Left ventricle myocardium inferior (tissue), 1 donor: ENCODE data around the gene P3H3. TPM values are rescaled to one million over a fixed set of nuclear protein-coding genes. Genes with fewer than 3 reads are reported as not detected.

ENCODE experiments used
- DNase-seq: peaks from one replicate; pipeline ENCODE4 v3.0.0-alpha.2; 2020
- H3K27ac ChIP-seq: fragments of 200-600 bp; replicated peaks from 2 replicates; pipeline ENCODE4 v1.8.0; 2021
- H3K27me3 ChIP-seq: fragments of 200-600 bp; 2 replicates; pipeline ENCODE4 v1.8.0; 2021; ENCODE audit warnings: low read depth
- H3K36me3 ChIP-seq: fragments of 200-600 bp; 2 replicates; pipeline ENCODE4 v1.8.0; 2021
- H3K4me1 ChIP-seq: fragments of 200-600 bp; 2 replicates; pipeline ENCODE4 v1.8.0; 2021
- H3K4me3 ChIP-seq: fragments of 200-600 bp; 2 replicates; pipeline ENCODE4 v1.8.0; 2021; ENCODE audit warnings: mild to moderate bottlenecking, moderate library complexity
- H3K9me3 ChIP-seq: fragments of 200-600 bp; replicated peaks from 2 replicates; pipeline ENCODE4 v1.8.0; 2021
- intact Hi-C: fragments of 100-400 bp; cut with micrococcal nuclease; formaldehyde crosslinking; loops from one replicate; pipeline ENCODE4 v1.11.0; 2022
- total RNA-seq: library from RNA; stranded (reverse); fragmentation: NEBNext Ultra II Directional; extraction: Animal tissue kit (Norgen Biotek cat#: 25700); gene quantifications from one replicate; pipeline ENCODE4 v1.2.1, GENCODE V29; 2021
- TF ChIP-seq, protein P1 (sequence below): fragments of 200-600 bp; IDR thresholded peaks from 2 replicates; pipeline ENCODE4 v1.8.0; 2021; ENCODE audit warnings: antibody characterized with exemption, mild to moderate bottlenecking, borderline replicate concordance
- donor health status: DM: no; HTN: yes; CAD: no; lungs with severe emphysema.

P3H3 gene
- total RNA-seq, 1 donor from 2014 or later = 17.5 TPM

GRCh38 chr12:6852651-6853354 is 24.6 kb downstream of the P3H3 start:
- TF ChIP-seq, protein P1, sequence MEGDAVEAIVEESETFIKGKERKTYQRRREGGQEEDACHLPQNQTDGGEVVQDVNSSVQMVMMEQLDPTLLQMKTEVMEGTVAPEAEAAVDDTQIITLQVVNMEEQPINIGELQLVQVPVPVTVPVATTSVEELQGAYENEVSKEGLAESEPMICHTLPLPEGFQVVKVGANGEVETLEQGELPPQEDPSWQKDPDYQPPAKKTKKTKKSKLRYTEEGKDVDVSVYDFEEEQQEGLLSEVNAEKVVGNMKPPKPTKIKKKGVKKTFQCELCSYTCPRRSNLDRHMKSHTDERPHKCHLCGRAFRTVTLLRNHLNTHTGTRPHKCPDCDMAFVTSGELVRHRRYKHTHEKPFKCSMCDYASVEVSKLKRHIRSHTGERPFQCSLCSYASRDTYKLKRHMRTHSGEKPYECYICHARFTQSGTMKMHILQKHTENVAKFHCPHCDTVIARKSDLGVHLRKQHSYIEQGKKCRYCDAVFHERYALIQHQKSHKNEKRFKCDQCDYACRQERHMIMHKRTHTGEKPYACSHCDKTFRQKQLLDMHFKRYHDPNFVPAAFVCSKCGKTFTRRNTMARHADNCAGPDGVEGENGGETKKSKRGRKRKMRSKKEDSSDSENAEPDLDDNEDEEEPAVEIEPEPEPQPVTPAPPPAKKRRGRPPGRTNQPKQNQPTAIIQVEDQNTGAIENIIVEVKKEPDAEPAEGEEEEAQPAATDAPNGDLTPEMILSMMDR = no peak
- intact Hi-C loops = no loop called here
- Histone ChIP-seq H3K4me1 (peaks cover 24% of the 10 kb centered on the region), H3K27ac (peak overlapping the region; percentile 100), H3K4me3 (peak overlapping the region; percentile 91), H3K9me3 (no peaks in the 10 kb centered on the region), H3K36me3 (peaks cover 40% of the 10 kb centered on the region), H3K27me3 (no peaks in the 10 kb centered on the region)
- DNase-seq = no peak

DNA sequence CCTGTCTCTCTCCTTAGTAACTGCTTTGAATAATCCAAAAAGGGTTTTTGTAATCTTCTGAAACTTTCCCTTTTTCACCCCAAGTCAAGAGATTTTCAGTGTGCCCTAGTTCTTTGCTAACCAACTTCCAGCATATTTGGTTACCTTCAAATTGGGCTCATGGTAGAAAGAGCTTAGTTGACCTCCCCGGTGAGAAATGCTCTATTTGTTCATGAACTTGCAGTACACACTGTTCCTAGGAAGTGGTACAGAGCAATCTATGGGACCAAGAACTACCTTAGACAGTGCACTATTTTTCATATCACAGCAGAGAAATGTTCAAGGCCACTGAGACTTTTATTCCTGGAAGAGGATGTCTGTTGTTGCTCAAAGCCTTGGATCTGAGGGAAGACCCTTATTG is 25.4 kb downstream of the P3H3 start:
- DNase-seq = no peak
- Histone ChIP-seq H3K4me3 (no peak overlapping the region), H3K4me1 (peaks cover 24% of the 10 kb centered on the region), H3K36me3 (peaks cover 42% of the 10 kb centered on the region), H3K27ac (peak overlapping the region; percentile 100), H3K27me3 (no peaks in the 10 kb centered on the region), H3K9me3 (no peaks in the 10 kb centered on the region)
- intact Hi-C loops = no loop called here
- TF ChIP-seq, protein P1 = no peak

- no peak overlapping the region for H3K27ac ChIP-seq
- H3K9me3 ChIP-seq = no peaks in the 10 kb centered on the region
- TF ChIP-seq, protein P1 = no peak
- H3K4me3 ChIP-seq = no peak overlapping the region
- no peaks in the 10 kb centered on the region for H3K27me3 ChIP-seq
- H3K4me1 ChIP-seq = peaks cover 24% of the 10 kb centered on the region
- peaks cover 42% of the 10 kb centered on the region for H3K36me3 ChIP-seq
- intact Hi-C loops = no loop called here
- no peak for DNase-seq
These were observed 25.8 kb downstream of the P3H3 start for GRCh38 chr12:6854036-6854435.

DNA sequence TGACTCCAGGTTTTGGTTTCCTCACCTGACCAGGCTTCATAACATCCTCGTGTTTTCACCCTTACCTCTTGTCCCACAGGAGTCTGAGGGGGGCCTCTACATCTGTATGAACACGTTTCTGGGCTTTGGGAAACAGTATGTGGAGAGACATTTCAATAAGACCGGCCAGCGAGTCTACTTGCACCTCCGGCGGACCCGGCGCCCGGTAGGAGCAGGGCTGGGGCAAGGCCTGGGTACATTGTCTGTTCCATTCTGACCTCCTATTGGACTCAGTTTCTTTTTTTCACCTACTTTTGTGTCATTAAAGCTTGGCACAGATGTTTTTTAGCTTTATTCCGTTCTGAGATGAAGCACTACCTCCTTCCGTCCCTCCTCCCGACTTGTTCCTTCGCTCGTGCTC is 27.1 kb downstream of the P3H3 start:
- H3K4me1 ChIP-seq = peaks cover 24% of the 10 kb centered on the region
- TF ChIP-seq, protein P1 = no peak
- no peak overlapping the region for H3K27ac ChIP-seq
- intact Hi-C loops = no loop called here
- no peak for DNase-seq
- no peak overlapping the region for H3K4me3 ChIP-seq
- H3K9me3 ChIP-seq = no peaks in the 10 kb centered on the region
- H3K27me3 ChIP-seq = no peaks in the 10 kb centered on the region
- H3K36me3 ChIP-seq = peaks cover 55% of the 10 kb centered on the region

DNA sequence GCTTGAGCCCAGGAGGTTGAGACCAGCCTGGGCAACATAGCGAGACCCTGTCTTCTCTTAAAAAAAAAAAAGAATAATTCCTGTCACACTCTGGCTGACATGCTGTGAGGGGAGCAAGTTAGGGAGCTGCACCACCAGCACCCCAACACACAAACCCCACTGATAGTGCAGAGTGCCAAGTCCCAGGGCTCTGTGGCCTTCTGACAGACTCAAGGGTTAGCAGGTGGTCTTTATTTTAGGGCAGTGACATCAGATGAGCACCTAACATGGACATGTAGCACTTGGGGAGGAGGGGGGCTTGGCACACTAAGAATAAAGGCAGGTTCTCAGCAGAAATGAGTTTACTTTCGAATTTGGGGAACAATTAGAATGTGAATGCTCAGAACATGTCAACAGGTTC is 30.6 kb downstream of the P3H3 start:
- no peak overlapping the region for H3K27ac ChIP-seq
- no peak overlapping the region for H3K4me3 ChIP-seq
- H3K9me3 ChIP-seq = no peaks in the 10 kb centered on the region
- no peaks in the 10 kb centered on the region for H3K27me3 ChIP-seq
- intact Hi-C loops = no loop called here
- TF ChIP-seq, protein P1 = no peak
- H3K4me1 ChIP-seq = peaks cover 1% of the 10 kb centered on the region
- H3K36me3 ChIP-seq = peaks cover 89% of the 10 kb centered on the region
- DNase-seq = no peak
